Measurements from ENCODE around the gene RASGEF1C.

The RASGEF1C gene

DNA sequence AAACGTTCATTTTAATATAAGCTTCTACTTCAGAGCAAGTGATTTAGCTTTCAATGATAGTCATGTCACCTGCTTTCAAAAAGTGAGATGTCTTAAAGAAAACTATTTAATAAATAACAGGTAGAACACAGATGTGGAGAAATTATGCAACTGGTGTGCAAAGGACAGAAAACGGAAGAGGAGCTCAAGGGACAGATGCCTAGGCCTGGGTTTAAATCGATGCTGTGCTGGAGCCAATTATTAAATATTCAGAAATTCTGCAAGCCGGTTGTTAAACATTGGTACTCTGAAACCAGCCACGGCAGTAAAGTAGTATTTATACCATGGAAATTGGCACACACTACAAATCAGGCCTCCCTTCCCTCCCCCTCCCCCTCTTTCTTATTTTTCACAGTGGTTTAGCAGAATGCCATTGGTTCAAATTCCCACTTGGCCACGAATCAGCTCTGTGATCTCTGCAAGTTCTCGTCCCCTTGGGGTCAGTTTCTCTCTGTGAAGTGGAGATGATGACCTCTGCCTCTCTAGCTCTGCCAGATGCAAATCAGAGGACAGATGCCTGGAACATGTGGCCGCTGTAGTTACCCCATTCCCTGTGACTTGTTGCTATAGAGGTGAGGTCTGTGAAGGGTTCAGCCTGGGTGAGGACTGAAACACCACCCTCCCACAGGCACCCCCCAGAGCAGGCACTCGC is 131.3 kb downstream of the RASGEF1C start:
- no peak for TF ChIP-seq BHLHE40 (IDR thresholded peaks at IDR 0.05; ENCODE audit: borderline replicate concordance)
- TF ChIP-seq L3MBTL2 (conservative IDR thresholded peaks at IDR 0.05), result no peak
- TF ChIP-seq SP1 (IDR thresholded peaks at IDR 0.05), result no peak
- TF ChIP-seq ARNT (IDR thresholded peaks at IDR 0.05), result no peak
- TF ChIP-seq ZNF384 (IDR thresholded peaks at IDR 0.05), result no peak
- TF ChIP-seq, protein P1, sequence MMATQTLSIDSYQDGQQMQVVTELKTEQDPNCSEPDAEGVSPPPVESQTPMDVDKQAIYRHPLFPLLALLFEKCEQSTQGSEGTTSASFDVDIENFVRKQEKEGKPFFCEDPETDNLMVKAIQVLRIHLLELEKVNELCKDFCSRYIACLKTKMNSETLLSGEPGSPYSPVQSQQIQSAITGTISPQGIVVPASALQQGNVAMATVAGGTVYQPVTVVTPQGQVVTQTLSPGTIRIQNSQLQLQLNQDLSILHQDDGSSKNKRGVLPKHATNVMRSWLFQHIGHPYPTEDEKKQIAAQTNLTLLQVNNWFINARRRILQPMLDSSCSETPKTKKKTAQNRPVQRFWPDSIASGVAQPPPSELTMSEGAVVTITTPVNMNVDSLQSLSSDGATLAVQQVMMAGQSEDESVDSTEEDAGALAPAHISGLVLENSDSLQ (IDR thresholded peaks at IDR 0.05), result no peak
- no peak for TF ChIP-seq ELF4 (IDR thresholded peaks at IDR 0.05)
- no peak for TF ChIP-seq FOXM1 (IDR thresholded peaks at IDR 0.05; ENCODE audit: borderline replicate concordance)
- no peak for TF ChIP-seq CTBP1 (IDR thresholded peaks at IDR 0.05; ENCODE audit: borderline replicate concordance)
- no peak for TF ChIP-seq TARDBP (IDR thresholded peaks at IDR 0.05)
- no peak for TF ChIP-seq SUZ12 (IDR thresholded peaks at IDR 0.05)
- TF ChIP-seq FOXK2 (IDR thresholded peaks at IDR 0.05), result no peak
- no peak for TF ChIP-seq FOXA1 (IDR thresholded peaks at IDR 0.05)
- no peak for TF ChIP-seq LEF1 (IDR thresholded peaks at IDR 0.05; ENCODE audit: borderline replicate concordance)
- ChIA-PET CTCF (no interaction called here), POLR2A (interaction anchor here (0.6 kb wide), 1 partner anchor 12 kb away, joined by 3 read pairs; no protein-coding TSS in a partner anchor)
- no peak for DNase-seq (ENCODE audit: extremely low spot score)

DNA sequence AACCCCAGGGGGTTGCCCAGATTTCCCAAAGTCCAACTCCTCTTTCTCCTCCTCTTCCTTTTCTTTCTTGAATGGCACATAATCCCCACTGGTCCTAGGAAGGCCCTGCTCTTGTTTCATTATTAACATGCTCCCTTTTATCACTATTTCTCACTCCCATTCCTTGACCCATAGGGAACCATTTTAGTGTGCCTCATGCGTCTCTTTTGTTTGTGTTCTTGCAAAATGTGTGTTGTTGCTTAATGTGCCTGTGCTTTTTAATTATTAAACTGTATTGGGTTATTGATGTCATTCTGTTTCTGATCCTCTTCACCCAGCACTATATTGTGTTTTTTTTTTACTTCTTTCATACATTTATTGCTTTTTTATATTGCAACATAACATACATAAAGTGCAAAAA is 133.3 kb downstream of the RASGEF1C start:
- TF ChIP-seq HDGF (IDR thresholded peaks at IDR 0.05; ENCODE audit: borderline replicate concordance) (no peak), ELF4 (IDR thresholded peaks at IDR 0.05) (no peak), CTBP1 (IDR thresholded peaks at IDR 0.05; ENCODE audit: borderline replicate concordance) (no peak), L3MBTL2 (conservative IDR thresholded peaks at IDR 0.05) (no peak), FOXA1 (IDR thresholded peaks at IDR 0.05) (no peak), SP1 (IDR thresholded peaks at IDR 0.05) (no peak), TARDBP (IDR thresholded peaks at IDR 0.05) (no peak), BHLHE40 (IDR thresholded peaks at IDR 0.05; ENCODE audit: borderline replicate concordance) (no peak), LEF1 (IDR thresholded peaks at IDR 0.05; ENCODE audit: borderline replicate concordance) (no peak), ARNT (IDR thresholded peaks at IDR 0.05) (no peak), FOXM1 (IDR thresholded peaks at IDR 0.05; ENCODE audit: borderline replicate concordance) (no peak), SUZ12 (IDR thresholded peaks at IDR 0.05) (no peak)
- CTCF ChIA-PET, result interaction anchor here (1.0 kb wide), 1 partner anchor 105 kb away, joined by 6 read pairs; no protein-coding TSS in a partner anchor
- POLR2A ChIA-PET, result no interaction called here
- no peak for DNase-seq (ENCODE audit: extremely low spot score)

DNA sequence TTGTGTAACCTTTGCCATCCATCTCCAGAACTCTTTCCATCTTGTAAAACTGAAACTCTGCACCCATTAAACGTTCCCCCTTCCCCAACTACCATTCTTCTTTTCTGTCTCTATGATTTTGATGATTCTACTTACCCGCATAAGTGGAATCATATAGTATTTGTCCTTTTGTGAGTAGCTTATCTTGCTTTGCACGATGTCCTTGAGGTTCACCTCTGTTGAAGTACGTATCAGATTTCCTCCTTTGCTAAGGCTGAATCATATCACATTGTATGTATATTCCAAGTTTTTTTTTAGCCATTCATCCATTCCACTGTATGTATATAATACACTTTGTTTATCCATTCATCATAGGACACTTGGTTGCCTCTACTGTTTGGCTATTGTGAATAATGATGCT is 134.5 kb downstream of the RASGEF1C start:
- POLR2A ChIA-PET, result no interaction called here
- DNase-seq (ENCODE audit: extremely low spot score), result no peak
- no peak for TF ChIP-seq LEF1 (IDR thresholded peaks at IDR 0.05; ENCODE audit: borderline replicate concordance)
- no peak for TF ChIP-seq TARDBP (IDR thresholded peaks at IDR 0.05)
- TF ChIP-seq ELF4 (IDR thresholded peaks at IDR 0.05), result no peak
- TF ChIP-seq ARNT (IDR thresholded peaks at IDR 0.05), result no peak
- TF ChIP-seq NFRKB (IDR thresholded peaks at IDR 0.05), result no peak
- TF ChIP-seq HDGF (IDR thresholded peaks at IDR 0.05; ENCODE audit: borderline replicate concordance), result no peak
- TF ChIP-seq SUZ12 (IDR thresholded peaks at IDR 0.05), result no peak
- TF ChIP-seq CTBP1 (IDR thresholded peaks at IDR 0.05; ENCODE audit: borderline replicate concordance), result no peak
- CTCF ChIA-PET, result interaction anchor here (1.0 kb wide), 1 partner anchor 103 kb away, joined by 6 read pairs; no protein-coding TSS in a partner anchor

DNA sequence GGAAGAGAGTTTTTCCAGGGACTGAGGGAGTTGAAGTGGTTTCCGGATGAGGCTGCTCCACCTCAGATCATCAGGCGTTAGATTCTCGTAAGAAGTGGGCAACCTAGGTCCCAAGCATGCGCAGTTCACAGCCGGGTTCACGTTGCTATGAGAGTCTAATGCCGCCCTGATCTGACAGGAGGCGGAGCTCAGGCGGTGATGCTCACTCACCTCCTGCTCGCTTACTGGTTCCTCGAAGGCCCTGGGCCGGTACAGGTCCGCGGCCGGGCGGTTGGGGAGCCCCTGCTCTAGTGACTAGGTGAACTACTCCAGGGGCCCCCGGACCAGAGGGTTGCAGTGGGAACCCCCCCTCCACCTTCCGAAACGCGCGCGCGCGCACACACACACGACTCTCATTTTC is 136.5 kb downstream of the RASGEF1C start:
- no peak for DNase-seq (ENCODE audit: extremely low spot score)
- POLR2A ChIA-PET, result no interaction called here
- TF ChIP-seq LEF1 (IDR thresholded peaks at IDR 0.05; ENCODE audit: borderline replicate concordance) (no peak), BHLHE40 (IDR thresholded peaks at IDR 0.05; ENCODE audit: borderline replicate concordance) (no peak), ZNF384 (IDR thresholded peaks at IDR 0.05) (no peak), NFRKB (IDR thresholded peaks at IDR 0.05) (no peak), L3MBTL2 (conservative IDR thresholded peaks at IDR 0.05) (no peak), SUZ12 (IDR thresholded peaks at IDR 0.05) (no peak), HDGF (IDR thresholded peaks at IDR 0.05; ENCODE audit: borderline replicate concordance) (no peak), FOXK2 (IDR thresholded peaks at IDR 0.05) (no peak), SP1 (IDR thresholded peaks at IDR 0.05) (no peak), CTBP1 (IDR thresholded peaks at IDR 0.05; ENCODE audit: borderline replicate concordance) (no peak), ARNT (IDR thresholded peaks at IDR 0.05) (no peak), TARDBP (IDR thresholded peaks at IDR 0.05) (no peak), FOXA1 (IDR thresholded peaks at IDR 0.05) (no peak)
- TF ChIP-seq, protein P1 (IDR thresholded peaks at IDR 0.05), result no peak
- CTCF ChIA-PET, result no interaction called here

DNA sequence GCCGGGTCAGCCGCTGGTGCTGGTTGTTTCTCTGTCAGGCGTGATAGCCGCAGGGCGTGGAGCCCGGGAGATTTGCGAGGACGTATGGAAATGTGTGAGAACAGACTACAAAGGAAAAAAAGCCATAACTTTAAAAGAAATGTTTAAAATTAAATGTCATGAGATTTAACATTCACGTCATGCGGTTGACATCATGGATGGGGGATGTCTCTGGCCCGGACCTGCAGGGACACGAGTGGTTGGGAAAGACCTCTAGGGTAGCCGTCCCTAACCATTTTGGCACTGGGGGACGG is 136.8 kb downstream of the RASGEF1C start:
- TF ChIP-seq L3MBTL2 (conservative IDR thresholded peaks at IDR 0.05) (peak; percentile 100), BHLHE40 (IDR thresholded peaks at IDR 0.05; ENCODE audit: borderline replicate concordance) (no peak), FOXK2 (IDR thresholded peaks at IDR 0.05) (no peak), FOXA1 (IDR thresholded peaks at IDR 0.05) (no peak), CTBP1 (IDR thresholded peaks at IDR 0.05; ENCODE audit: borderline replicate concordance) (no peak)
- no peak for DNase-seq (ENCODE audit: extremely low spot score)
- POLR2A ChIA-PET, result no interaction called here
- CTCF ChIA-PET, result no interaction called here

DNA sequence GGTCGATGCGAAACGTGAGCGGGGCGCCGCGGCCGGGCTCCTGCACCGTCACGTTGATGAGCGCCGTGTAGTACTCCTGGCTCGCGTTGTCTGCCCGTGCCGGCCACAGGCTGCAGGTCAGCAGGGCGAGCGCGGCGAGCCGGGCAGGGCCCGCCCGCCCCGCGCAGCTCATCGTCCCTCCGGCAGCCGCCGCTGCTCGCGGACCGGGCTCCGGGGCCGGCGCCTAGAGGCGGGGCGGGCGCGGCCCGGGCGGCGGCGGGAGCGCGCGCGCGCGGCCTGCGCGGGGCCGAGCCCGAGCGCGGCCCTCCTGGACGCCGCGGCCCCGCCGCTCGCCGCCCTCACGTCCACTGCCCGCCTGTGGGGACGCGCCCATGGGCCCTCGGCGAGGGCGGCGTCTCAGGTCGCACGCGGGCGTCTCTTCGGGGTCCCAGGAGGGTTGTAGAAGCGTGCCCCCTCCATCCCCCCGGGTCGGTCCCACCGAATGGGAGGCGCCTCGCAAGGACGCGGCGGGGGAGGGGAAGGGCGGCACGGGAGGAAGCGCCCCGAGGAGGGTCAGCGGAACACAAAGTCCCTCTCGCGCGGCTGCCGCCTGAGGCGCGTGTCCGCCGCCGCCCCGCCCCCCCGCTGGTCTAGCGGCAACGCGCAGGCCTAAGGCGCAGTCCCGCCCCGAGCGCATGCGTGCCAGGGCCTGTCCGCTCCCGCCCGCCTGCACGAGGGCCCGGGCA is 137.3 kb downstream of the RASGEF1C start, which contains the start of gene RNF130:
Gene RNF130 (minus strand): TSS at position 229 of the 725 bp plus-strand sequence. CDS start 57 bp downstream, at position 172.
- TF ChIP-seq FOXM1 (IDR thresholded peaks at IDR 0.05; ENCODE audit: borderline replicate concordance) (no peak), FOXA1 (IDR thresholded peaks at IDR 0.05) (no peak), FOXK2 (IDR thresholded peaks at IDR 0.05) (no peak)
- ChIA-PET CTCF (no interaction called here), POLR2A (interaction anchor here (0.6 to 1.1 kb wide), 4 partner anchors 9 to 49 kb away, joined by 3 to 4 read pairs (median 3); no protein-coding TSS in a partner anchor)
- DNase-seq (ENCODE audit: extremely low spot score), result peak; percentile 96
